HFFc6 (cell line): Measurements from ENCODE around the gene GFI1B. TPM values are rescaled to one million over a fixed set of nuclear protein-coding genes. Genes with fewer than 3 reads are reported as not detected.
"Not testable (repeated sequence)": the region's sequence is repeated elsewhere in the genome, so short reads cannot be mapped to it uniquely, and the experiment has no call there.

Experiments
- DNase-seq: peaks from one replicate; pipeline ENCODE4 v3.0.0-alpha.2; 2018
- H3K27ac Mint-ChIP-seq: 2 replicates; pipeline ENCODE4 v1.8.0; 2020; ENCODE audit warnings: mild to moderate bottlenecking, mixed read lengths
- H3K27me3 Mint-ChIP-seq: 2 replicates; pipeline ENCODE4 v1.8.0; 2021; ENCODE audit warnings: mild to moderate bottlenecking, moderate library complexity, mixed read lengths; ENCODE audit not compliant: insufficient read depth
- H3K36me3 Mint-ChIP-seq: 2 replicates; pipeline ENCODE4 v1.8.0; 2021; ENCODE audit warnings: low read depth, mixed read lengths
- H3K4me1 Mint-ChIP-seq: 2 replicates; pipeline ENCODE4 v1.8.0; 2020; ENCODE audit warnings: low read depth, mixed read lengths
- H3K4me3 Mint-ChIP-seq: 2 replicates; pipeline ENCODE4 v1.8.0; 2020; ENCODE audit warnings: mild to moderate bottlenecking, moderate library complexity, mixed read lengths
- H3K9me3 Mint-ChIP-seq: 2 replicates; pipeline ENCODE4 v1.8.0; 2020; ENCODE audit warnings: mild to moderate bottlenecking, mixed read lengths
- CTCF ChIP-seq: fragments of 200-600 bp; sonication (generic); IDR thresholded peaks from 2 replicates; pipeline ENCODE4 v1.5.0; 2021; ENCODE audit warnings: antibody characterized with exemption, mild to moderate bottlenecking
- total RNA-seq, 6 experiments: library from RNA; stranded (reverse); fragmentation: NEBNext Ultra II Directional; extraction: Animal tissue kit (Norgen Biotek cat#: 25700); gene quantifications; 2 replicates in 1 of 6; 3 replicates in 5 of 6; pipeline ENCODE4 v1.2.3, GENCODE V29; 2021

GFI1B gene
- total RNA-seq, 6 experiments from 2014 or later = 0.18 TPM; not detected in 5

- no peak overlapping the region for H3K4me3 Mint-ChIP-seq
These were observed 23.4 kb upstream of the GFI1B start for GRCh38 chr9:132955123-132955522.

GRCh38 chr9:132955768-132956167 lies 22.7 kb upstream of the GFI1B start:
- Mint-ChIP-seq H3K27me3 (peaks cover 15% of the 10 kb centered on the region), H3K4me1 (no peaks in the 10 kb centered on the region), H3K36me3 (no peaks in the 10 kb centered on the region), H3K9me3 (peaks cover 18% of the 10 kb centered on the region), H3K4me3 (no peak overlapping the region), H3K27ac (no peak overlapping the region)
- DNase-seq = no peak
- no peak for TF ChIP-seq CTCF

More at GRCh38 chr9:132955123-132955522, 23.4 kb upstream of the GFI1B start:
- peaks cover 13% of the 10 kb centered on the region for H3K27me3 Mint-ChIP-seq
- no peaks in the 10 kb centered on the region for H3K36me3 Mint-ChIP-seq
- no peak for DNase-seq
- TF ChIP-seq CTCF = no peak
- no peaks in the 10 kb centered on the region for H3K4me1 Mint-ChIP-seq
- H3K9me3 Mint-ChIP-seq = peaks cover 18% of the 10 kb centered on the region
- no peak overlapping the region for H3K27ac Mint-ChIP-seq

- Mint-ChIP-seq H3K4me1 (no peaks in the 10 kb centered on the region), H3K9me3 (peaks cover 18% of the 10 kb centered on the region), H3K27me3 (peaks cover 18% of the 10 kb centered on the region), H3K36me3 (no peaks in the 10 kb centered on the region), H3K4me3 (no peak overlapping the region), H3K27ac (no peak overlapping the region)
- TF ChIP-seq CTCF = no peak
- DNase-seq = no peak
These were observed 20.7 kb upstream of the GFI1B start for GRCh38 chr9:132957805-132958204.

GRCh38 chr9:132961002-132961401 lies 17.5 kb upstream of the GFI1B start:
- Mint-ChIP-seq H3K4me3 (no peak overlapping the region), H3K4me1 (no peaks in the 10 kb centered on the region), H3K27ac (no peak overlapping the region), H3K9me3 (peaks cover 6% of the 10 kb centered on the region; the same call in 1 of the 2 replicates), H3K27me3 (peaks cover 23% of the 10 kb centered on the region), H3K36me3 (no peaks in the 10 kb centered on the region)
- TF ChIP-seq CTCF = no peak
- DNase-seq = no peak

- TF ChIP-seq CTCF = no peak
- H3K36me3 Mint-ChIP-seq = no peaks in the 10 kb centered on the region
- peaks cover 31% of the 10 kb centered on the region for H3K27me3 Mint-ChIP-seq
- H3K9me3 Mint-ChIP-seq = no peaks in the 10 kb centered on the region
- no peak overlapping the region for H3K4me3 Mint-ChIP-seq
- no peak for DNase-seq
- H3K27ac Mint-ChIP-seq = no peak overlapping the region
- no peaks in the 10 kb centered on the region for H3K4me1 Mint-ChIP-seq
These were observed 13.0 kb upstream of the GFI1B start for GRCh38 chr9:132965478-132965877.

- H3K9me3 Mint-ChIP-seq, H3K4me1 Mint-ChIP-seq, H3K4me3 Mint-ChIP-seq, H3K36me3 Mint-ChIP-seq, DNase-seq, H3K27ac Mint-ChIP-seq: not testable (repeated sequence)
- peaks cover 32% of the 10 kb centered on the region for H3K27me3 Mint-ChIP-seq
These were observed 10.6 kb upstream of the GFI1B start for GRCh38 chr9:132967908-132968307.
